HG03135 (cell line): ENCODE results near the gene CDK17.

Experiments
- ATAC-seq: cut with Tn5 transposase; IDR thresholded peaks from one replicate; pipeline ENCODE4 v1.9.1; 2021; ENCODE audit warnings: mild to moderate bottlenecking, moderate library complexity; ENCODE audit not compliant: unreplicated experiment

The CDK17 gene

DNA sequence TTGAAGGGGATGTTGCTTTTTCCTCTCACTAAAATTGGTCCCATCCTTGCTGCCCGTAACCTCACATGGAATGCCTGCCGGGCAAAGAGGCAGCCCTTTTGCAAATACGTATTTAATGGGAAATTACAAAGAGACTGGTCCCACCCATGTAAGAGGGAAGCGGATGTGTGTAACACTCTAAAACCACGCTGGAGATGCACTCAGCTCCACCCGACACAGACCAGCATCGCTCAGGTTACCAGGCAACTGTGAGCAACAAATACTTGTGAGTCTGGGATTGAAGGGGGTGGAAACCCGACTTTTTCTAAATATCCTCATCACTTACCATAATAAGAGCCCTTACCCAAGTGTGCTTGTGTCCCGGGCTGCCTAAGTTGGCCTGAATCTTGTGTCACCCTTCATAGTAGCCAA lies 158.4 kb downstream of the CDK17 start:
- ATAC-seq, result no peak

- no peak for ATAC-seq
Measured at GRCh38 chr12:96241431-96241830, 158.8 kb downstream of the CDK17 start.

GRCh38 chr12:96240656-96241055 lies 159.6 kb downstream of the CDK17 start:
- no peak for ATAC-seq

DNA sequence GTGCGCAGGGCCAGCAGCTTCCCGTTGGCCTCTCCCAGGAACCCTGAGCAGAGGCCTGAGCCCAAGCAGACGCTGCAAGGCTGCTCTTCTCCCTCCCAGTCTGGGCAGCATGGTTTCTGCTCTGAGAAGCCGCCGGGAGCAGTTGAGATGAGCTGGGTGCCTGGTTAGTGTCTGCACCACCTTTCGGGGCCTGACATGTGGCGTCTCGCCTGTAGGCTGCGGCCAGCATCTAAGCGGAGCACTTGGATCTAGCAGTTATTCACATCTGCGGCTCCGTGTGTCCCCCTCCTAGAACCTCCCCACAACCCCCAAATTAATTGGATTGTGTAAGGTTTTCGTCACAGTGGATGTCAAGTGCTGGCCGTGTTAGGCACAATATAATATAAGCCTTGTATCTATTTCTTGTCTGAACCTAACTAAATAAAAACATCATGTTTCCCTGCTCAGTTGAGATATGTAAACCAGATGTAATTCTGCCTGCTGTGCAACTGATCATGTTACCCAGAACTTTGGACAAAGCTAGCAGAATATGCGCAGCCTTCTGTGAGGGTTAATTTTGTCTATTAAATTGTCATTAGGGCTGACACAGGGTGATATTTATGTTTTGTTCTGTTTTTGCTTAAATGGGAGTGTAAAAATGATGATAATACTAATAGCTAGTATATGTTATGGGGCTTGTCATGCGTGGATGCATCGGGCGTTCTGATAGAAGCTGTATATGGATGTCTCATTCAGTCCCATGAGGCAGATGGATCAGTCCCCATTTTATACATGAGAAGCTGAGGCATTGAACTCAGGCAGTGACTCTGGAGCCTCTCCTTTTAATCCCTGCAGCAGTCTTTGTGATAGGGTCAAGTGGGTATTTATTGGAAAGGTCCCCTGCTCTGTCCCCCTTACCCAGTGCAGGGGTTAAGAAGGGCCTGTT lies 160.3 kb downstream of the CDK17 start:
- no peak for ATAC-seq

- no peak for ATAC-seq
Measured at GRCh38 chr12:96238336-96239047, 161.7 kb downstream of the CDK17 start.

DNA sequence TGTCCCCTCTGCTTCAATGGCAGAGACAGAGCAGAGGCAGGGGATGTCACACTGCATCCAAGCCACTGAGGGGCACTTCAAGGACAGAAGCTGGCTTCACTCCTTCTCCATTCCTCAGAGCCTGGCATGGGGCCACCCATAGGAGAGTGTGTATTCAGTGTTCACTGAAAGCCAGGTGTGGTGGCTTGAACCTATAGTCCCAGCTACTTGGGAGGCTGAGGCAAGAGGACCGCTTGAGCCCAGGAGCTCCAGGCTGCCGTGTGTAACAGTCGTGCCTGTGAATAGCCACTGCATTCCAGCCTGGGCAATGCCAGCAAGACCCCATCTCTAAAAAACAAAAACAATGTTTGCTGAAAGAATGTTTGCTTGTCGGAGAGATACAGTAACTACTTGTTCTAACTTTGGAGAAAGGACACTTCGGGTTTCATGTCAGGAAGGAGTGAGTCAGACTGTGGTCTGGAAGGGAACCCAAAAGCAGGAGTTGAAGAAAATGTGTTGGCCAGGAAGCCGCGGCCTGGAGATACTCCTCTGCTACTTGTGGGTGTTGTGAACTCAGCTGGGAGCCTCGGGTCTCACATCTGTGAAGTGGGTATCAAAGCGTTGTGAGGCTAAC lies 162.7 kb downstream of the CDK17 start:
- ATAC-seq, result no peak

- ATAC-seq, result no peak
Measured at GRCh38 chr12:96237035-96237434, 163.2 kb downstream of the CDK17 start.

GRCh38 chr12:96236221-96236822 lies 163.9 kb downstream of the CDK17 start:
- ATAC-seq, result no peak

GRCh38 chr12:96235484-96235826 lies 164.8 kb downstream of the CDK17 start:
- ATAC-seq, result no peak

DNA sequence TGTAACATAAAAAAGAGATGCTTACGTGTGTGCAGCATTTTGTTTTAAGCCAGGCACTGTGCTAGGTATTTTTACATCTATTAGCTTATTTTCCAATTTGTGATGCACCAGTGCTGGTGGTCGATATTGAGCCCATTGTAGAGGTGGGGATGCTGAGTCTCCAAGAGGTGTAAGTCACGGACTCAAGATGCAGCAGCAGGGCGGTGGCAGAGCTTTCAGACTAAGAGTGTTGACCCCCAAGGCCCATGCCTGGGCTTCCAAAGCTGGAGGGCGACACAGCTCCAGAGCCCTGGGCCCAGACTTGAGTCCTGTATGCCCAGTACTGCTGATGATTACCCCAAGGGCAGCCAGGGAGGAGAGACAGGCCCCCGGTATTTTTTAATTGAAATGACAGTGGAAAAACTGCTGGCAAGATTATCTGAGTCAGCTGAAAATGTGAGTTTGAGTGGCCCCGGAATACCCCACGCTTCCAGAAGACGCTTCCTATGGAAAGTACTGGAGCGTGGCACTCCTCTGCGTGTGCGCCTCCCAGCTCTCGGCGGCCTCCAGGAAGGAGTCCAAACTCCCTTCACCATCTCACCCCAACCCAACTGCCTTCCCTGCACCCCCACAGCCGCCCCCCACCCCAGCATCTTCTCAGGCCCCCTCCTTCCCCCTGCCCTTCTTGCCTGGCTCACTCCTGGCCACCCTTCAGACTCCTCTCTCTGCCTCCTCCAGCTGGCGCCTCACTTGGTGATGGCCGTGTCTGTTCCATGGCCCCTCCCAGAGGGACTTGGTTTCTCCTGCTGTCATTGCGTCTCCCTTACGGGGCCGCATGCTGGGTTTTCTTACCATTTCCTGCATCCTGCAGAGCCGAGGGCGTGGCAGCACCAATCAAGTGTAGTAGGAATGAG lies 165.4 kb downstream of the CDK17 start:
- ATAC-seq, result no peak

- ATAC-seq, result no peak
Measured at GRCh38 chr12:96233939-96234461, 166.2 kb downstream of the CDK17 start.

DNA sequence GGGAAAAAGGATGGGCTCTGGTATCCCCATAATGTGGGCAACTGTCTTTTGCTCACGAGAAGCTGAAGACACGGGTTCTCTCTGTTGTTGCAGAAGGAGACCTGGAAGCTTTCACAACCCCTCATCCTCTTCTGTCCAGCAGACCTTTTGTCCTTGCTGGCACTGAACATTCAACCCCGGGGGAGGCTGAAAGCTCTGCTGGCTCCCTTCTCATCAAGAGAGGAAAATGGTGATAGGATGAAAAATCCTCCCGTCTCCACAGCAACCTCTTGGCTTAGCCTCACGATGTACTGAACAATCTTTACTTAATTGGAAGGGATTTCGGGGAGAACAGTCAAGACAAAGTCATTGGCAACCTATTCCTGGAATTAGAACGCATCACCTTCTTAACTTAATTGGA lies 167.1 kb downstream of the CDK17 start:
- ATAC-seq, result no peak

DNA sequence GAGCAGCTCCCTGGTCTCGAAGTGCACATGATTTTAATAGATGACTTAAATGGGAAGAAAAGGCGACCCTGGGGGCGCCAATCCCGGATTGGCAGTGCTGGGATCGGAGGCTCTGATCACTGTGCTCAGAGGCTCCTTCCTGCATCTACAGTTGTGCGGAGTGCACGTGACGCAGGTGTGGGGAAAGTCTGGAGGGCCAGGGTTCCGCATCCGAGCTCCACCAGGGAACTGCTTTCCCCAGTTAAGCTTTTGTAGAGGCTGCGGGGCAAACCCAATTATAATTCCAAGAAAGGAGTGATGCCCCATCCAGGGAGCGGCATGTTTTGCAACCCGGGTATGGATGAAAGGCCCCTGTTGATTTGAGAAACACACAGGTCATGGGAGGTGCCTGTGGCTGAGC lies 169.6 kb downstream of the CDK17 start:
- no peak for ATAC-seq

- no peak for ATAC-seq
Measured at GRCh38 chr12:96228566-96229248, 171.5 kb downstream of the CDK17 start.
